Vagina (tissue), 2 donors: ENCODE measurements around the gene EHBP1.

Experiments used
- CTCF ChIP-seq, 3 experiments: fragments of 450-650 bp in 2 of 3; fragments of 200-600 bp in 1 of 3; sonication (generic) in 1 of 3; IDR thresholded peaks; one replicate each; pipeline ENCODE4 v1.5.1; 2017 to 2019; ENCODE audit warnings: antibody characterized with exemption in 3 of 3, mild to moderate bottlenecking in 2 of 3, moderate library complexity in 2 of 3
- POLR2A ChIP-seq, 2 donors: fragments of 450-650 bp; IDR thresholded peaks; one replicate each; pipeline ENCODE4 v1.6.1; 2017; ENCODE audit warnings: antibody characterized with exemption in 2 of 2, mild to moderate bottlenecking in 2 of 2, moderate library complexity in 2 of 2

GRCh38 chr2:62657783-62658182 is 47.7 kb upstream of the EHBP1 start:
- TF ChIP-seq CTCF (IDR thresholded peaks at IDR 0.05) (no peak), POLR2A (IDR thresholded peaks at IDR 0.05) (no peak)
